Adipose tissue (tissue), 3 donors: ENCODE data around the gene RAB7B. TPM values are rescaled to one million over a fixed set of nuclear protein-coding genes. Genes with fewer than 3 reads are reported as not detected.

Experiments
- H3K27ac ChIP-seq: one replicate; pipeline ENCODE4 v1.5.1; 2013; ENCODE audit warnings: low read depth, low read length
- whole genome bisulfite sequencing, 3 donors: extraction: QIAGEN DNeasy Blood & Tissue Kit; methylation state at CpG; one replicate each; pipeline ENCODE4 v1.1.7; 2013; 5-methylcytosine and 5-hydroxymethylcytosine counted together
- polyA plus RNA-seq, 3 donors: library from polyadenylated mRNA; stranded (reverse); fragments of 200-250 nt; gene quantifications; one replicate each; pipeline ENCODE4 v1.2.3, GENCODE V29; 2013
- donor health status: healthy with polysubstance abuse.
- donor health status: Bipolar disorder and iron deficiency.
- donor health status: healthy.

The RAB7B gene
- polyA plus RNA-seq, 3 donors: 0.54 to 6.4 (median 5.5) TPM

DNA sequence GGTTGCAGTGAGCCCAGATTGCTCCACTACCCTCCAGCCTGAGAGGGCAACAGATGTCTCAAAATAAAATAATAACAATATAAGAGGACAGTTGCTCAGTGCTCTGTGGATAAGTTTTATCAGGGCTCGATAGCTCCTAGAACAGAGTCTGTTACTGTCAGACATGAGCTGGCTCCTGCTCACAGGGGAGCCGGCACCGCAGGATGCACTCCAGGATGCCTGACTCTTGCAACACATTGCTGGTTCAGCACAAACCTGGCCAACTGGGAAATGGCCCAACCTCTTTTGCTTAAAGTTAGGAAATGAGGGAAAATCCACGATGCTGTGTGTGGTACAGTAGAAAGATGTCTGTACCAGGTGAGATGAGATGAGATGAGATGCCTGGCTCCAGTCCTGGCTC lies 26.3 kb upstream of the RAB7B start:
- no peak overlapping the region for H3K27ac ChIP-seq
- 17 to 62% (median 26%) methylated on average over 4 of the region's 4 CpGs for whole genome bisulfite sequencing, 3 donors

DNA sequence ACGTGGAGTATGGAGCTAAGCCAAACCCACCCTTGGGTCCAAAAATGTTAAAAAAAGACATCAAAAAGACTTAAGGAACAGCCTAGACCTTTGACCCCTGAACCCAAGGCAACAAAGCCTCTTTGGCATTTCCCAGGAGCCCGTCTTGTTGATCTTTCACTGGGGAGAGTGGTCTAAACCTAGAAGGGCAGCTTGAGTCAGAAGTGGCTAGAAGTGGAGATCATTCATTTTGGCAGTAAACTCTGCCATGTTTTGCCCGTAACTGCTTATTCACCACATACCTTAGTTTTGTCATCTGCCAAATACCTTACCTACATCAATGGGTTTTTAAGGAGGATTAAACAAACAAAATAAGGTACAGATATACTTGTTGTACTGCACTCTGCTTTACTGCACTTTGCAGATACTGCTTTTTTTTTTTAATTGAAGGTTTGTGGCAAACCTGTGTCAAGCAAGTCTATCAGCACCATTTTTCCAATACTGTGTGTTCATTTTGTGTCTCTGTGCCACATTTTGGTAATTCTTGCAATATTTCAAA lies 22.2 kb upstream of the RAB7B start:
- no peak overlapping the region for H3K27ac ChIP-seq
- 75 to 80% (median 76%) methylated on average over 3 of the region's 3 CpGs for WGBS, 3 donors

- no peak within 1 kb of the TSS for H3K27ac ChIP-seq
- WGBS, 3 donors: 51 to 92% (median 86%) methylated on average over 11 of the region's 11 CpGs
Measured at GRCh38 chr1:206023695-206024094, 20.5 kb upstream of the RAB7B start, which contains the start of gene CTSE. Gene CTSE, minus strand, starts transcription at chr1:206023895. Its CDS starts 104 bp downstream, at chr1:206023791.

DNA sequence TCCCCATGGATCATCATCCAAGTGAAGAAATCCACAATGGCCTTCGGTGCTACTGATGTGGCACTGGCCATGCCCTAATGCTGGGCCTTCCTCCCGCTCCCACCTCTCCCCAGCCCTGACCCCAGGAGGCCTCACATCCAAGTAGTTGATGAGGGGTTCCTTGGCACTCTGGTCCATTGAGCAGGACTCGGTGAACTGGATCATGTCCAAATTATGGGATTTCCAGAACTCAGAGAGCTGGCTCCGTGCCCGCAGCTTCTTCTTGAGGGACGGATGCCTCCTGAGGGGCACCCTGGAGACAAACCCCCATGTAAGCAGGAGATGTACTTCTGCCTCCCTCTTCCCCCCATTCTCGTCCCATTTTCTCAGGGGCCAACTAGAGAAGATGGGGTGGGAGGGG lies 19.6 kb upstream of the RAB7B start:
- no peak overlapping the region for H3K27ac ChIP-seq
- WGBS, 3 donors: 82 to 90% (median 89%) methylated on average over 7 of the region's 7 CpGs

DNA sequence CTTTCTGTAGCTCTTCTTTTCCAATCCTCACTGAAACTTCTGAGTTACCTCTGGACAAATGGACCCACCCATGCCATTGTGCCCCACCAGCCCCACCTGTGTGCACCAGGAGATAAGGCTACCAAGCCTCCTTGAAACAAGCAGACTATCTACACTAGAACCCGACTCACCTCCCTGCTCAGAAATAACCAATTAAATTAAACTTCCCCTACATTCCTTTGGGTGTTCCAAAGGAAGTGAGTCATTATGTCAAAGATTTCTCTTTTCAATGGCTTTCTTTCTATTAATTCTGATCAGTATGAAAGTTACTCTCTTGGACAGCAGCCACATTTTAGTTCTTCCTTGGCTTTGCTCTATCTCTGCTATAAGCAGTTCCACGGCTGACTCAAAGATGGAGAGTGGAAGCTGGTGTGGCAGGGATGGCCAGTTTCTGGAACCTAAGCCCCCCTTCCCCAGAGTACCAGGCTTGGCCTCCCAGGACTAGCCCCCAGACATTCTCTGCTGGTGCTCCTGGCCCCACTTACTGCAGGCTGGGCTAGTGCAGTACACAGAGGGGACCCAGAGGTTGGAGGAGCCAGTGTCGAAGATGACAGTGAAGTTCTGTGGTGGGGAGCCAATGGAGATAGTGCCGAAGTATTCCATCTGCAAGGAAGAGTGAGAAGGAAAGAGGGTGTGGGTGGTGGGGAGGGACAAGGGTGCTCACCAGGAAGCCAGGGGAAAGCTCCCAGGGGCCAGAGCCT lies 18.6 kb upstream of the RAB7B start:
- 70 to 77% (median 72%) methylated on average over 4 of the region's 4 CpGs for WGBS, 3 donors
- H3K27ac ChIP-seq: no peak overlapping the region

GRCh38 chr1:206021008-206021625 lies 17.9 kb upstream of the RAB7B start:
- H3K27ac ChIP-seq: no peak overlapping the region
- WGBS, 3 donors: 88 to 95% (median 93%) methylated on average over 9 of the region's 9 CpGs

- WGBS, 3 donors: 83 to 91% (median 85%) methylated on average over 4 of the region's 4 CpGs
- no peak overlapping the region for H3K27ac ChIP-seq
Measured at GRCh38 chr1:206020393-206021007, 17.3 kb upstream of the RAB7B start.

DNA sequence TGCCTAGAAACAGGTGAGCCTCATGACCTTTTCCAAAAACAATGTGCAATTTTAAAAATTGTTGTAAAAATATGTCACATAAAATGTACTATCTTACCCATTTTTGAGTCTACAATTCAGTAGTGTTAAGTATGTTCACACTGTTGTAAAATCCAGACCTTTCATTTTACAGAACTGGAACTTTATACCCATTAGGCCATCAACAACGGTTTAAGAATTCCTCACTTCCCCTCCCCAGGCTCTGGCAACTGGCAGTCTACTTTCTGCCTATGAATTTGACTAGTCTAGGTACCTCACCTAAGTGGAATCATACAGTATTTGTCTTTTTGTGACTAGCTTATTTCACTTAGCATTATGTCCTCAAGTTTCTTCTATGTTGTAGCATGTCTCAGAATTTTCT lies 11.9 kb upstream of the RAB7B start:
- no peak overlapping the region for H3K27ac ChIP-seq
- WGBS, 3 donors: 47 to 83% (median 69%) methylated on average over 1 of the region's 1 CpG

GRCh38 chr1:206014601-206015000 lies 11.4 kb upstream of the RAB7B start:
- no peak overlapping the region for H3K27ac ChIP-seq
- WGBS, 3 donors: 74 to 87% (median 75%) methylated on average over 5 of the region's 5 CpGs

DNA sequence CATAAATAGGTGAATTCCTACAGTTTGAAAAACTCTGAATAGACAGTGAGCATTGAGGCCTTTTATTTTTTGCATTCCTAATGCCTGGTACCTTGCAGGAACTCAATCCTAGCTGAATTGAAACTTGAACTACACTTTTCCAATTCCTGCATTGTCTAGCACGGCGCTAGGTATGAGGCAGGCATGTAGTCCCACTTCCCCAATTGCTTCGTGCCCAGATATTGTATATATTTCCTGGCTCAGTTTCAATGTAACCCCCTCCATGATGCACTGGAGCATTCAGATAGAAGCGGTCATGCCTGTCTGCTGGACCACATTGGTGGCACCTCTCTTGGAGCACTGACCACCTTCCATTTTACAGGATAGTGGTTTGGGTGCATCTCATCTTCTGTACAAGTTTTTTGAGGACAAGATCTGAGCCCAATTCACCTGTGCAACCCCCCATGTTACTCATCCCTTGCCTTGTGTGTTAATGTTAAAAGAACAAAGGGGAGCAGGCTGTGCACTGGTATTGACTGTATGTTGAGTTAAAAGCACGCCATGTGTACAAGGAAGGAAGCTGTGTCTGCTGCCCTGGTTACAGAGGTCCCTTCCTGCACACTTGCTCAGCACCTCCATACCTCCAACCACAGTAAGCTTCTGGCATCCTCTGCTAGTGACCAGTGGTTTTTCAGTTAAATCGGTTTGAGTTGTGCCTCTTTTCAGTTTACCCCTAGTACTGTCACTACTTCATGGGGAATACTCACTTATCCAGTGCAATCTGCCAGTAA lies 10.0 kb upstream of the RAB7B start:
- 66 to 89% (median 70%) methylated on average over 6 of the region's 6 CpGs for WGBS, 3 donors
- H3K27ac ChIP-seq: no peak overlapping the region

- 45 to 72% (median 48%) methylated on average over 17 of the region's 17 CpGs for WGBS, 3 donors
- H3K27ac ChIP-seq: no peak overlapping the region
Measured at GRCh38 chr1:206012086-206012859, 9.1 kb upstream of the RAB7B start.

DNA sequence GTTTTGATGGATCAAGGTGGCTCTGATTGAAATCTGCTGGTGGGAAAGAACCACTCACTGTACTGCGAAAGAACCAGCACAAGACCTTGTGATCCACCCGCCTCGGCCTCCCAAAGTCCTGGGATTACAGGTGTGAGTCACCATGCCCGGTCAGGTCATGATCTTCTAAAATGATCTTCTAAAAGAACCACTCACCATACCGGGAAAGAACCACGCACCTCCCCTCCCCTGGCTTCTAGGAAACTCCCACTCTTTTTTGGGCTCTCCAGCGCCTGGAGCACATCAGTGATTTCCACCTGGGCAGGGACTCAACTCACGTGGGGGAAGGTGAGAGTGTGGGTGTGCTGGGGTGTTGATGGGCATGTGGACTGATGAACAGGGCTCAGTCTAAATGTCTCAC lies 7.9 kb upstream of the RAB7B start:
- no peak overlapping the region for H3K27ac ChIP-seq
- 89 to 90% (median 90%) methylated on average over 8 of the region's 8 CpGs for WGBS, 3 donors

DNA sequence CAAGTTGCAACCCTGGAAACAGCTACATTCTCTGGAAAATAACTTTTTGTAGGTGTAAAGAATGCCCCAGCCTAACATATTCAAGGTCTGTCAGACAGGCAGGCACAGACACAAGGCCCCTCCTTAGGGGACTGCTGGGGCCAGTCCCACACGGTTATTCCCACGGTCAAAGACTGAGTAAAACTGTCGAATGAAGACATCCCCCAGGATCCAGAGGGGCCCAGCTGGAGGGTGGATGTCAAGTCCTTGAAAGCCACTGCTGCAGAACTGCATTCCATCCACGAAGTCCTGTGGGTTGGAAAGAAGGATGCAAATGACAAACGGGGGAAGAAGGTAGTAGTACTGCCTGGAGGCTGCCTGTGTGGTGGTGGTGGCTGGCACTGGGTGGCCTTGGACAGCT lies 6.9 kb upstream of the RAB7B start:
- H3K27ac ChIP-seq: no peak overlapping the region
- whole genome bisulfite sequencing, 3 donors: 62 to 74% (median 72%) methylated on average over 5 of the region's 5 CpGs

DNA sequence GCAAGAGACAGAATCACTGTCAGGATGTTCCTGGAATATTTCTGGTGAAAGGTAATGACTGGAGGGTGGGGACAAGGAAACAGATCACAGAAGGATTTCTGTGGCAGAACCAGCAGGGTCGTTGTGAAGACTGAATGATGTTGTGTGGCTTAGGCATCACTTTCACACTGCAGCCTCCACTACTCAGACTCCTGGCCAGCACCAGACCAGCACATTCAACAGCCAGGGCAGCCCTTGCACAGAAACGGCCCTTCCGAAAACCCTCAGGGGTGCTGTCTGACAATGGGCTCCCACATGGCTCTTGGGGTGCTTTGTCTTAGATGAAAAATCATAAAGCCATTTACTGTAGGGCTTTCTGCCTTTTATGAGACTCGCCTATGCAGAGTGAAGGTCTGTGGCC lies 3.8 kb upstream of the RAB7B start:
- no peak overlapping the region for H3K27ac ChIP-seq
- WGBS, 3 donors: 79 to 86% (median 83%) methylated on average over 4 of the region's 4 CpGs

GRCh38 chr1:206005778-206006180 lies 2.6 kb upstream of the RAB7B start:
- H3K27ac ChIP-seq: no peak overlapping the region
- 46 to 75% (median 47%) methylated on average over 8 of the region's 8 CpGs for WGBS, 3 donors

- no peak overlapping the region for H3K27ac ChIP-seq
- WGBS, 3 donors: 80 to 82% (median 82%) methylated on average over 7 of the region's 7 CpGs
Measured at GRCh38 chr1:206005234-206005633, 2.0 kb upstream of the RAB7B start.

GRCh38 chr1:206004826-206005225 lies 1.6 kb upstream of the RAB7B start:
- H3K27ac ChIP-seq: no peak overlapping the region
- WGBS, 3 donors: 69 to 82% (median 79%) methylated on average over 12 of the region's 12 CpGs
